HepG2 (cell line): ENCODE results near the gene ZBTB7C. TPM values are rescaled to one million over a fixed set of nuclear protein-coding genes. Genes with fewer than 3 reads are reported as not detected.

Experiments
- ATAC-seq: fragments of 200-7000 bp; cut with Tn5 transposase; 3 replicates; pipeline ENCODE4 v1.9.1; 2020; ENCODE audit warnings: mild to moderate bottlenecking, moderate library complexity
- BruUV-seq: library from RNA; stranded (reverse); fragments of 400-500 nt; replicated peaks from 2 replicates; lab custom pipeline; 2021; lab: Mats Ljungman, UMichigan
- CTCF ChIA-PET: fragments of 300-600 bp; formaldehyde crosslinking; extraction: SDS; loops from one replicate; lab custom pipeline; 2021; ENCODE audit warnings: low total read pairs, inconsistent platforms, low intra/inter-chr PET ratio; lab: Yijun Ruan, JAX
- POLR2A ChIA-PET: fragments of 350-600 bp; sonication (Branson Sonifier 250); formaldehyde crosslinking; loops from one replicate; lab custom pipeline; 2020; ENCODE audit warnings: antibody characterized with exemption, inconsistent platforms; lab: Yijun Ruan, JAX
- DNase-seq: peaks from one replicate; pipeline ENCODE4 v3.0.0-alpha.2; 2015; ENCODE audit warnings: low spot score
- FAIRE-seq: peaks from 3 replicates; lab custom pipeline; 2011; peaks lifted over from hg19 to GRCh38; lab: Jason Lieb, UNC
- H2AFZ ChIP-seq: one replicate; pipeline ENCODE4 v1.6.1; 2011; ENCODE audit warnings: low read length, inconsistent platforms
- H3K27ac ChIP-seq: fragments of 300-600 bp; 3 replicates; pipeline ENCODE4 v1.8.0; 2011; ENCODE audit warnings: mixed run types, mild to moderate bottlenecking, mixed read lengths, low read length, inconsistent platforms; ENCODE audit not compliant: insufficient read depth; ENCODE audit errors: extremely low read length
- H3K27me3 ChIP-seq, 2 experiments: fragments of 200-600 bp in 1 of 2; 2 replicates in 1 of 2; 3 replicates in 1 of 2; pipeline versions ENCODE4 v1.6.0 to v1.8.0; 2011; ENCODE audit warnings: low read length in 2 of 2, mild to moderate bottlenecking in 2 of 2, moderate library complexity in 2 of 2, inconsistent platforms in 1 of 2; ENCODE audit not compliant: insufficient read depth in 2 of 2, control insufficient read depth in 1 of 2
- H3K36me3 ChIP-seq, 2 experiments: fragments of 200-600 bp in 1 of 2; replicated peaks in 1 of 2; 2 replicates in 1 of 2; 3 replicates in 1 of 2; pipeline versions ENCODE4 v1.5.1 to v1.8.0; 2011; ENCODE audit warnings: low read length in 2 of 2, inconsistent platforms in 1 of 2; ENCODE audit not compliant: insufficient read depth in 2 of 2, control insufficient read depth in 1 of 2
- H3K4me1 ChIP-seq: 2 replicates; pipeline ENCODE4 v1.5.1; 2012; ENCODE audit warnings: low read length, inconsistent platforms; ENCODE audit not compliant: insufficient read depth
- H3K4me2 ChIP-seq: 2 replicates; pipeline ENCODE4 v1.6.0; 2011; ENCODE audit warnings: low read depth, low read length, inconsistent platforms
- H3K4me3 ChIP-seq, 3 experiments: fragments of 200-600 bp in 1 of 3; sonication (generic), shearing (Covaris generic) in 1 of 3; replicated peaks in 1 of 3; 2 replicates each; pipeline ENCODE4 v1.5.1; 2011 to 2016; ENCODE audit warnings: low read length in 3 of 3, inconsistent platforms in 2 of 3, low read depth in 2 of 3, mild to moderate bottlenecking in 2 of 3, control low read depth in 1 of 3, mixed read lengths in 1 of 3; ENCODE audit not compliant: insufficient read depth in 1 of 3
- H3K79me2 ChIP-seq: one replicate; pipeline ENCODE4 v1.6.1; 2011; ENCODE audit warnings: low read length, inconsistent platforms; ENCODE audit not compliant: insufficient read depth
- H3K9ac ChIP-seq: 2 replicates; pipeline ENCODE4 v1.6.0; 2011; ENCODE audit warnings: mild to moderate bottlenecking, low read depth, low read length, inconsistent platforms; ENCODE audit not compliant: insufficient read depth
- H3K9me3 ChIP-seq: 2 replicates; pipeline ENCODE4 v1.5.1; 2012; ENCODE audit warnings: mild to moderate bottlenecking, low read length
- H4K20me1 ChIP-seq: 2 replicates; pipeline ENCODE4 v1.6.0; 2011; ENCODE audit warnings: inconsistent platforms, mild to moderate bottlenecking, low read length, moderate library complexity; ENCODE audit not compliant: insufficient read depth
- CERS6 ChIP-seq: sonication (generic); formaldehyde crosslinking; IDR thresholded peaks from 2 replicates; pipeline ENCODE4 v1.5.0; 2020; ENCODE audit warnings: missing genetic modification reagents
- KDM2A ChIP-seq: sonication (generic); formaldehyde crosslinking; IDR thresholded peaks from 2 replicates; pipeline ENCODE4 v1.4.0; 2020; ENCODE audit warnings: low read depth, missing genetic modification reagents, borderline replicate concordance
- MEIS2 ChIP-seq: sonication (generic); formaldehyde crosslinking; IDR thresholded peaks from 2 replicates; pipeline ENCODE4 v1.9.0; 2021; ENCODE audit warnings: mild to moderate bottlenecking, missing genetic modification reagents
- NBN ChIP-seq: fragments of 450-650 bp; conservative IDR thresholded peaks from 2 replicates; pipeline ENCODE4 v1.6.1; 2017
- THAP11 ChIP-seq: IDR thresholded peaks from 2 replicates; pipeline ENCODE4 v1.6.1; 2016; ENCODE audit warnings: missing biosample characterization, missing genetic modification reagents
- ZBTB25 ChIP-seq: IDR thresholded peaks from 2 replicates; pipeline ENCODE4 v1.6.1; 2018; ENCODE audit warnings: missing genetic modification reagents
- ZFAT ChIP-seq: sonication (generic); formaldehyde crosslinking; conservative IDR thresholded peaks from 2 replicates; pipeline ENCODE4 v1.8.1; 2023; ENCODE audit warnings: missing genetic modification reagents, inconsistent platforms
- ZNF24 ChIP-seq: fragments of 450-650 bp; IDR thresholded peaks from 2 replicates; pipeline ENCODE4 v1.6.1; 2017; ENCODE audit warnings: antibody characterized with exemption, mild to moderate bottlenecking
- ZNF30 ChIP-seq: sonication (generic); formaldehyde crosslinking; IDR thresholded peaks from 2 replicates; pipeline ENCODE4 v1.5.0; 2020; ENCODE audit warnings: mild to moderate bottlenecking, missing genetic modification reagents
- ZXDC ChIP-seq: sonication (generic); formaldehyde crosslinking; IDR thresholded peaks from 2 replicates; pipeline ENCODE4 v1.5.0; 2020; ENCODE audit warnings: mild to moderate bottlenecking, missing genetic modification reagents
- WGBS: methylation state at CpG from one replicate; pipeline ENCODE4 v1.1.6; 2017; ENCODE audit warnings: low lambda C conversion rate; 5-methylcytosine and 5-hydroxymethylcytosine counted together
- in situ Hi-C: cut with HindIII; loops from 2 replicates; pipeline ENCODE4 v1.10.0; 2017; ENCODE audit warnings: low pct_unique_long_range_greater_than_20kb; ENCODE audit not compliant: extremely low pct_ligation_motif_present
- intact Hi-C: fragments of 100-400 bp; cut with micrococcal nuclease; formaldehyde crosslinking; loops from one replicate; pipeline ENCODE4 v1.10.0; 2022; ENCODE audit not compliant: unreplicated experiment
- polyA plus RNA-seq, 8 experiments: library from polyadenylated mRNA; depleted of rRNA in 3 of 8; stranded (reverse) in 7 of 8; unstranded in 1 of 8; fragments of >200 nt; fragmentation: Illumina TruSeq in 4 of 8; extraction: Trizol in 4 of 8; gene quantifications; 2 replicates each; pipeline versions ENCODE4 v1.2.1 to v1.2.3, GENCODE V29; 2011 to 2016; ENCODE audit warnings: low read depth in 4 of 8, missing spikeins in 1 of 8, mixed read lengths in 1 of 8; ENCODE audit not compliant: insufficient read depth in 1 of 8
- total RNA-seq, 5 experiments: library from RNA; depleted of rRNA; stranded (reverse); fragments of >200 nt; fragmentation: Illumina TruSeq; extraction: Trizol; gene quantifications; 2 replicates each; pipeline ENCODE4 v1.2.3, GENCODE V29; 2016; ENCODE audit warnings: low read depth in 1 of 5

The ZBTB7C gene
- total and polyA plus RNA-seq, 2 of the 13 experiments (the other 11 are each of a cell fraction or from before 2014, with no cell fraction given), result 0.01 to 0.04 TPM

GRCh38 chr18:48200631-48201336, 208.4 kb downstream of the ZBTB7C start:
- BruUV-seq, result no TSS peak
- Histone ChIP-seq H3K27me3 (peaks cover 2 to 29% of the 10 kb centered on the region in 2 experiments; a peak in 3 of 5 replicates), H3K79me2 (no peaks in the 10 kb centered on the region), H3K4me2 (no peak overlapping the region), H3K4me3 (no peak overlapping the region), H4K20me1 (no peaks in the 10 kb centered on the region), H2AFZ (no peak overlapping the region), H3K36me3 (no peaks in the 10 kb centered on the region), H3K4me1 (no peaks in the 10 kb centered on the region), H3K27ac (no peak overlapping the region), H3K9me3 (no peaks in the 10 kb centered on the region), H3K9ac (no peak overlapping the region)
- no peak for TF ChIP-seq CERS6 (CRISPR knock-in tag)
- TF ChIP-seq ZXDC (CRISPR knock-in tag), result no peak
- TF ChIP-seq ZNF24, result no peak
- TF ChIP-seq ZNF30 (CRISPR knock-in tag), result no peak
- TF ChIP-seq KDM2A (CRISPR knock-in tag), result no peak
- TF ChIP-seq ZBTB25 (CRISPR knock-in tag), result no peak
- no peak for TF ChIP-seq ZFAT (CRISPR knock-in tag)
- no peak for TF ChIP-seq MEIS2
- no peak for TF ChIP-seq THAP11
- no peak for TF ChIP-seq NBN
- POLR2A ChIA-PET, result no interaction called here
- in situ Hi-C loops (no loop called here), intact Hi-C loops (no loop called here)
- CTCF ChIA-PET, result no interaction called here
- DNase-seq (no peak), ATAC-seq (no peak), FAIRE-seq (no peak)
- 9% methylated on average over 4 of the region's 11 CpGs for WGBS
